ENCODE measurements around the gene LMX1A.

Gene LMX1A

DNA sequence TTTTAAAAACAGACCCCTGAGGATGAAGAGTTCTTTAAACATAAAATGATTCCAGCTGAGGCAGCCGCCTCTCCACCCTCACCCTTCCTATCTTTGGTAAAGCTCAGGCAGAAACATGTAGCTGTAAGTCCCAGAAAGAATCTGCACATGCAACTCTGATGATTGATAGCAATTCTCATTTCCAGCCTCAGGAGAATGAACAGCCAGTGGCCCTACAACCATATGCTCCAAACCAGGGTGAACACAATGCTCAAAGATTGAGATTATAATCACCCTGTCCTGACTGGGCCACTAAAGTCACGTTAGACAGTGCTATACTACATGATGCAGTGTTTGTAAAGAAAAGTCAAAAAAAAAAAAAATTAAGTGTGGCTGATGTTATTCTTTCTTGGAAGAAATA lies 80.2 kb downstream of the LMX1A start:
- Histone ChIP-seq H3K4me1 (ENCODE audit: control extremely low read depth in 1 of 4, control insufficient read depth in 4 of 4, insufficient read depth in 4 of 4, low read length in 3 of 4) (no peaks in the 10 kb centered on the region), H3K9me3 (ENCODE audit: control extremely low read depth in 1 of 5, control insufficient read depth in 4 of 5, insufficient read depth in 2 of 5, low read depth in 1 of 5, low read length in 4 of 5) (no peaks in the 10 kb centered on the region), H3K36me3 (ENCODE audit: control insufficient read depth in 4 of 4, insufficient read depth in 4 of 4, low read length in 3 of 4) (no peaks in the 10 kb centered on the region), H3K27ac (ENCODE audit: insufficient read depth in 1 of 2, low read depth in 1 of 2, low read length in 2 of 2, poor library complexity in 1 of 2, severe bottlenecking in 2 of 2) (no peak overlapping the region), H3K27me3 (replicated peaks in 2 of 5; ENCODE audit: control insufficient read depth in 4 of 5, insufficient read depth in 5 of 5, low read length in 4 of 5) (peaks cover 0 to 47% (median 4%) of the 10 kb centered on the region in 5 experiments), H3K4me3 (ENCODE audit: control insufficient read depth in 1 of 7, extremely low read depth in 1 of 7, insufficient read depth in 4 of 7, low read depth in 2 of 7, low read length in 6 of 7) (no peak overlapping the region)
- ChIA-PET CTCF (no interaction called here), POLR2A (no interaction called here)
- 85% methylated on average over 2 of the region's 2 CpGs for WGBS (ENCODE audit: insufficient coverage)
- DNase-seq, result no peak

GRCh38 chr1:165265196-165265838 lies 91.2 kb downstream of the LMX1A start:
- Histone ChIP-seq H3K36me3 (ENCODE audit: control insufficient read depth in 4 of 4, insufficient read depth in 4 of 4, low read length in 3 of 4) (no peaks in the 10 kb centered on the region), H3K4me1 (ENCODE audit: control extremely low read depth in 1 of 4, control insufficient read depth in 4 of 4, insufficient read depth in 4 of 4, low read length in 3 of 4) (no peaks in the 10 kb centered on the region), H3K9me3 (ENCODE audit: control extremely low read depth in 1 of 5, control insufficient read depth in 4 of 5, insufficient read depth in 2 of 5, low read depth in 1 of 5, low read length in 4 of 5) (no peaks in the 10 kb centered on the region), H3K27me3 (replicated peaks in 2 of 5; ENCODE audit: control insufficient read depth in 4 of 5, insufficient read depth in 5 of 5, low read length in 4 of 5) (no peaks in the 10 kb centered on the region), H3K4me3 (ENCODE audit: control insufficient read depth in 1 of 7, extremely low read depth in 1 of 7, insufficient read depth in 4 of 7, low read depth in 2 of 7, low read length in 6 of 7) (no peak overlapping the region), H3K27ac (ENCODE audit: insufficient read depth in 1 of 2, low read depth in 1 of 2, low read length in 2 of 2, poor library complexity in 1 of 2, severe bottlenecking in 2 of 2) (no peak overlapping the region)
- POLR2A ChIA-PET, result no interaction called here
- 83% methylated on average over 1 of the region's 3 CpGs for WGBS (ENCODE audit: insufficient coverage)
- CTCF ChIA-PET, result no interaction called here
- no peak for DNase-seq

- Histone ChIP-seq H3K4me1 (ENCODE audit: control extremely low read depth in 1 of 4, control insufficient read depth in 4 of 4, insufficient read depth in 4 of 4, low read length in 3 of 4) (no peaks in the 10 kb centered on the region), H3K9me3 (ENCODE audit: control extremely low read depth in 1 of 5, control insufficient read depth in 4 of 5, insufficient read depth in 2 of 5, low read depth in 1 of 5, low read length in 4 of 5) (no peaks in the 10 kb centered on the region), H3K36me3 (ENCODE audit: control insufficient read depth in 4 of 4, insufficient read depth in 4 of 4, low read length in 3 of 4) (no peaks in the 10 kb centered on the region), H3K27me3 (replicated peaks in 2 of 5; ENCODE audit: control insufficient read depth in 4 of 5, insufficient read depth in 5 of 5, low read length in 4 of 5) (peaks cover 0 to 16% (median 5%) of the 10 kb centered on the region in 5 experiments), H3K27ac (ENCODE audit: insufficient read depth in 1 of 2, low read depth in 1 of 2, low read length in 2 of 2, poor library complexity in 1 of 2, severe bottlenecking in 2 of 2) (no peak overlapping the region), H3K4me3 (ENCODE audit: control insufficient read depth in 1 of 7, extremely low read depth in 1 of 7, insufficient read depth in 4 of 7, low read depth in 2 of 7, low read length in 6 of 7) (no peak overlapping the region)
- ChIA-PET POLR2A (no interaction called here), CTCF (interaction anchor here (0.6 to 3.7 kb wide), 3 partner anchors 28 to 332 kb away, joined by 3 to 10 read pairs (median 4); no protein-coding TSS in a partner anchor)
- DNase-seq, result no peak
- 40% methylated on average over 1 of the region's 3 CpGs for WGBS (ENCODE audit: insufficient coverage)
These were observed 96.6 kb downstream of the LMX1A start for GRCh38 chr1:165259706-165260428.

GRCh38 chr1:165259236-165259635 lies 97.3 kb downstream of the LMX1A start:
- Histone ChIP-seq H3K27ac (ENCODE audit: insufficient read depth in 1 of 2, low read depth in 1 of 2, low read length in 2 of 2, poor library complexity in 1 of 2, severe bottlenecking in 2 of 2) (no peak overlapping the region), H3K9me3 (ENCODE audit: control extremely low read depth in 1 of 5, control insufficient read depth in 4 of 5, insufficient read depth in 2 of 5, low read depth in 1 of 5, low read length in 4 of 5) (no peaks in the 10 kb centered on the region), H3K4me3 (ENCODE audit: control insufficient read depth in 1 of 7, extremely low read depth in 1 of 7, insufficient read depth in 4 of 7, low read depth in 2 of 7, low read length in 6 of 7) (no peak overlapping the region), H3K27me3 (replicated peaks in 2 of 5; ENCODE audit: control insufficient read depth in 4 of 5, insufficient read depth in 5 of 5, low read length in 4 of 5) (peaks cover 0 to 16% (median 5%) of the 10 kb centered on the region in 5 experiments), H3K4me1 (ENCODE audit: control extremely low read depth in 1 of 4, control insufficient read depth in 4 of 4, insufficient read depth in 4 of 4, low read length in 3 of 4) (no peaks in the 10 kb centered on the region), H3K36me3 (ENCODE audit: control insufficient read depth in 4 of 4, insufficient read depth in 4 of 4, low read length in 3 of 4) (no peaks in the 10 kb centered on the region)
- 60% methylated on average over 1 of the region's 2 CpGs for WGBS (ENCODE audit: insufficient coverage)
- POLR2A ChIA-PET, result no interaction called here
- CTCF ChIA-PET, result interaction anchor here (1.0 to 3.7 kb wide), 2 partner anchors 113 to 333 kb away, joined by 3 to 10 read pairs; no protein-coding TSS in a partner anchor
- no peak for DNase-seq

GRCh38 chr1:165257969-165258459 lies 98.5 kb downstream of the LMX1A start:
- POLR2A ChIA-PET, result no interaction called here
- peaks cover 0 to 25% (median 5%) of the 10 kb centered on the region in 5 experiments for H3K27me3 ChIP-seq (replicated peaks in 2 of 5; ENCODE audit: control insufficient read depth in 4 of 5, insufficient read depth in 5 of 5, low read length in 4 of 5)
- no peak overlapping the region for H3K4me3 ChIP-seq (ENCODE audit: control insufficient read depth in 1 of 7, extremely low read depth in 1 of 7, insufficient read depth in 4 of 7, low read depth in 2 of 7, low read length in 6 of 7)
- DNase-seq, result peak; percentile 33 to 53 (median 41)
- no peaks in the 10 kb centered on the region for H3K36me3 ChIP-seq (ENCODE audit: control insufficient read depth in 4 of 4, insufficient read depth in 4 of 4, low read length in 3 of 4)
- no peaks in the 10 kb centered on the region for H3K9me3 ChIP-seq (ENCODE audit: control extremely low read depth in 1 of 5, control insufficient read depth in 4 of 5, insufficient read depth in 2 of 5, low read depth in 1 of 5, low read length in 4 of 5)
- WGBS (ENCODE audit: insufficient coverage), result 25% methylated on average over 2 of the region's 3 CpGs
- CTCF ChIA-PET, result interaction anchor here (0.9 to 3.7 kb wide), 5 partner anchors 10 to 334 kb away, joined by 3 to 10 read pairs (median 3); no protein-coding TSS in a partner anchor
- H3K4me1 ChIP-seq (ENCODE audit: control extremely low read depth in 1 of 4, control insufficient read depth in 4 of 4, insufficient read depth in 4 of 4, low read length in 3 of 4), result no peaks in the 10 kb centered on the region
- no peak overlapping the region for H3K27ac ChIP-seq (ENCODE audit: insufficient read depth in 1 of 2, low read depth in 1 of 2, low read length in 2 of 2, poor library complexity in 1 of 2, severe bottlenecking in 2 of 2)

DNA sequence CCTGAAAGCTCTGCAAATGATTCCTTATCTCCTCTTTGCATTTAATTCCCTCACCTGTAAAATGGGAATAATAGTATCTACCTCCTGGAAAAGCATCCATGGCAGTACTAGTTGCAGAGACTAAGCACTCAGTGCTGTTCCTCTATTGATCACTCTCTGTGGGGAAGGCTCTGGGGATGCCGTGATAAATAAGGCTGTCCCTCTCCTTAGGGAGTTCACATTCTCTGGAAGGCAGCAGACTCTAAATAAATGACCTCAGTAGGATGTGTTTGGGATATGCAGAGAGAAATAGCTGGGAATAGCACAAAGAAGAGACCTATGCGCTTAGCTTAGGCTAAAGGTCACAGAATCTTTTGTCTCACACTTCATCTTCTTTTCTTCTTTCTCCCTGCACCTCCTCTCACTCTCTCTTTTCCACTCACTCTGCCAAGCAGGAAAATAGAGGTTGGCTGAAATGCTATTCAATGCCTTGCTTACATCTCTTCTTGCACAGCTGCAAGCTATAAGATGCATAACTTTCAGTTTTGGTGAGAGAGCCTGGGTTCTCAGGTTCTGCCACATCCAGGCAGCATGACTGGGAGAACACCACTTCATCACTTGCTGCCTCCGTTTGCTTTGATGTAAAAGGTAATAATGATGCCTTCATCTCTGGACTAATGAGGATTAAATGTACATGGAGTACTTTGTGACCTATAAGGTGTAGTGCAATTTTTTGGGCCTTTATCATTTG lies 101.5 kb downstream of the LMX1A start:
- H3K27ac ChIP-seq (ENCODE audit: insufficient read depth in 1 of 2, low read depth in 1 of 2, low read length in 2 of 2, poor library complexity in 1 of 2, severe bottlenecking in 2 of 2), result no peak overlapping the region
- ChIA-PET POLR2A (no interaction called here), CTCF (no interaction called here)
- no peaks in the 10 kb centered on the region for H3K9me3 ChIP-seq (ENCODE audit: control extremely low read depth in 1 of 5, control insufficient read depth in 4 of 5, insufficient read depth in 2 of 5, low read depth in 1 of 5, low read length in 4 of 5)
- H3K27me3 ChIP-seq (replicated peaks in 2 of 5; ENCODE audit: control insufficient read depth in 4 of 5, insufficient read depth in 5 of 5, low read length in 4 of 5), result peaks cover 0 to 23% (median 5%) of the 10 kb centered on the region in 5 experiments
- H3K4me3 ChIP-seq (ENCODE audit: control insufficient read depth in 1 of 7, extremely low read depth in 1 of 7, insufficient read depth in 4 of 7, low read depth in 2 of 7, low read length in 6 of 7), result no peak overlapping the region
- no peaks in the 10 kb centered on the region for H3K36me3 ChIP-seq (ENCODE audit: control insufficient read depth in 4 of 4, insufficient read depth in 4 of 4, low read length in 3 of 4)
- WGBS (ENCODE audit: insufficient coverage), result 100% methylated on average over 1 of the region's 3 CpGs
- H3K4me1 ChIP-seq (ENCODE audit: control extremely low read depth in 1 of 4, control insufficient read depth in 4 of 4, insufficient read depth in 4 of 4, low read length in 3 of 4), result no peaks in the 10 kb centered on the region
- DNase-seq, result no peak

Measured in common myeloid progenitor, CD34-positive (primary cell).